ENCODE measurements around the gene IL32.
A peak's percentile ranks its signal among the peaks of the same experiment; 100 is the strongest.

Gene IL32

DNA sequence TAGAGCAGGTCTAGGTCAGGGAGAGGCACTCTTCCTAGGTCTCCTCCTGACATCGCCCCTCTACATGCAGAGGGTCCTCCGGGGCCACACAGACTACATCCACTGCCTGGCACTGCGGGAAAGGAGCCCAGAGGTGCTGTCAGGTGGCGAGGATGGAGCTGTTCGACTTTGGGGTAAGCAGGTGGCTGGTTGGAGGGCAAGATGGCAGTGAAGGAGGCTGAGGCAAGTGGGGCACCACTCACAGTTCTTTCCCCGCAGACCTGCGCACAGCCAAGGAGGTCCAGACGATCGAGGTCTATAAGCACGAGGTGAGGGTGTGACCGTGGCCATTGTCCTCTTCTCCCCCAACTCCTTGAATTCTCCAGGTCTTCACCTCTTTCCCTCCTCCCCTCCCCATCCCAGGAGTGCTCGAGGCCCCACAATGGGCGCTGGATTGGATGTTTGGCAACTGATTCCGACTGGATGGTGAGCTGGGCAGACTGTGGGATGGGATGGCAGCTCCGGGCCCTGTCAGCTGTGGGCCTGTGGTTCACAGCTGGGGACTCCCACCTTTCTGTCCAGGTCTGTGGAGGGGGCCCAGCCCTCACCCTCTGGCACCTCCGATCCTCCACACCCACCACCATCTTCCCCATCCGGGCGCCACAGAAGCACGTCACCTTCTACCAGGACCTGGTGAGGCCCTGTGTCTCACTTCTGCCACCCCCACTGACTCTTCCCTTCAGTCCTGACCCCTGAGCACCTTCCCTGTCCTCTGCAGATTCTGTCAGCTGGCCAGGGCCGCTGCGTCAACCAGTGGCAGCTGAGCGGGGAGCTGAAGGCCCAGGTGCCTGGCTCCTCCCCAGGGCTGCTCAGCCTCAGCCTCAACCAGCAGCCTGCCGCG is 38.6 kb upstream of the IL32 start (continued):
- TF ChIP-seq PPARA (CRISPR knock-in tag; IDR thresholded peaks at IDR 0.05; ENCODE audit: borderline replicate concordance) (no peak), ZNF565 (CRISPR knock-in tag; conservative IDR thresholded peaks at IDR 0.05; ENCODE audit: low read depth) (no peak)

DNA sequence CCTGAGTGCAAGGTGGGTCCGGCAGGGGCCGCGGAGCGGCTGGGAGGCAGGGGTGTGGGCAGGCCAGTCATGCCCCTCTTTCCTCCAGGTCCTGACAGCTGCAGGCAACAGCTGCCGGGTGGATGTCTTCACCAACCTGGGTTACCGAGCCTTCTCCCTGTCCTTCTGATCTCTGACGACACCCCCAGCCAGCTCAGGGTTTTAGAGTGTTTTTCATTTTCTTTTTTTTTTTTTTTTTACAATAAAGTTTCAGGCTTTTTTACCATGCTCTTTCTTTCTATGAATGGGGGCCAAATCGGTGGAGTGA is 38.0 kb upstream of the IL32 start:
- ATAC-seq, result no peak
- TF ChIP-seq ZFP3 (CRISPR knock-in tag; IDR thresholded peaks at IDR 0.05) (no peak), OSR1 (CRISPR knock-in tag; IDR thresholded peaks at IDR 0.05) (no peak), ARNTL (CRISPR knock-in tag; IDR thresholded peaks at IDR 0.05; ENCODE audit: borderline replicate concordance, low read depth) (no peak), ZNF70 (CRISPR knock-in tag; IDR thresholded peaks at IDR 0.05) (no peak), CSDC2 (CRISPR knock-in tag; IDR thresholded peaks at IDR 0.05) (no peak), TOX (CRISPR knock-in tag; IDR thresholded peaks at IDR 0.05; ENCODE audit: borderline replicate concordance) (no peak), BACH2 (CRISPR knock-in tag; IDR thresholded peaks at IDR 0.05; ENCODE audit: borderline replicate concordance) (no peak), ZC3H10 (CRISPR knock-in tag; IDR thresholded peaks at IDR 0.05) (no peak), PPARA (CRISPR knock-in tag; IDR thresholded peaks at IDR 0.05; ENCODE audit: borderline replicate concordance) (no peak), ESRRG (CRISPR knock-in tag; IDR thresholded peaks at IDR 0.05) (no peak), SNAI2 (CRISPR knock-in tag; IDR thresholded peaks at IDR 0.05) (no peak), GLIS3 (CRISPR knock-in tag; IDR thresholded peaks at IDR 0.05) (no peak)
- TF ChIP-seq, protein P1, sequence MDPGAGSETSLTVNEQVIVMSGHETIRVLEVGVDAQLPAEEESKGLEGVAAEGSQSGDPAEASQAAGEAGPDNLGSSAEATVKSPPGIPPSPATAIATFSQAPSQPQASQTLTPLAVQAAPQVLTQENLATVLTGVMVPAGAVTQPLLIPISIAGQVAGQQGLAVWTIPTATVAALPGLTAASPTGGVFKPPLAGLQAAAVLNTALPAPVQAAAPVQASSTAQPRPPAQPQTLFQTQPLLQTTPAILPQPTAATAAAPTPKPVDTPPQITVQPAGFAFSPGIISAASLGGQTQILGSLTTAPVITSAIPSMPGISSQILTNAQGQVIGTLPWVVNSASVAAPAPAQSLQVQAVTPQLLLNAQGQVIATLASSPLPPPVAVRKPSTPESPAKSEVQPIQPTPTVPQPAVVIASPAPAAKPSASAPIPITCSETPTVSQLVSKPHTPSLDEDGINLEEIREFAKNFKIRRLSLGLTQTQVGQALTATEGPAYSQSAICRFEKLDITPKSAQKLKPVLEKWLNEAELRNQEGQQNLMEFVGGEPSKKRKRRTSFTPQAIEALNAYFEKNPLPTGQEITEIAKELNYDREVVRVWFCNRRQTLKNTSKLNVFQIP (CRISPR knock-in tag; IDR thresholded peaks at IDR 0.05; ENCODE audit: borderline replicate concordance, low read depth), result no peak
- TF ChIP-seq, protein P2, sequence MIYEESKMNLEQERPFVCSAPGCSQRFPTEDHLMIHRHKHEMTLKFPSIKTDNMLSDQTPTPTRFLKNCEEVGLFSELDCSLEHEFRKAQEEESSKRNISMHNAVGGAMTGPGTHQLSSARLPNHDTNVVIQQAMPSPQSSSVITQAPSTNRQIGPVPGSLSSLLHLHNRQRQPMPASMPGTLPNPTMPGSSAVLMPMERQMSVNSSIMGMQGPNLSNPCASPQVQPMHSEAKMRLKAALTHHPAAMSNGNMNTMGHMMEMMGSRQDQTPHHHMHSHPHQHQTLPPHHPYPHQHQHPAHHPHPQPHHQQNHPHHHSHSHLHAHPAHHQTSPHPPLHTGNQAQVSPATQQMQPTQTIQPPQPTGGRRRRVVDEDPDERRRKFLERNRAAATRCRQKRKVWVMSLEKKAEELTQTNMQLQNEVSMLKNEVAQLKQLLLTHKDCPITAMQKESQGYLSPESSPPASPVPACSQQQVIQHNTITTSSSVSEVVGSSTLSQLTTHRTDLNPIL (CRISPR knock-in tag; IDR thresholded peaks at IDR 0.05; ENCODE audit: low read depth), result no peak
- TF ChIP-seq, protein P3, sequence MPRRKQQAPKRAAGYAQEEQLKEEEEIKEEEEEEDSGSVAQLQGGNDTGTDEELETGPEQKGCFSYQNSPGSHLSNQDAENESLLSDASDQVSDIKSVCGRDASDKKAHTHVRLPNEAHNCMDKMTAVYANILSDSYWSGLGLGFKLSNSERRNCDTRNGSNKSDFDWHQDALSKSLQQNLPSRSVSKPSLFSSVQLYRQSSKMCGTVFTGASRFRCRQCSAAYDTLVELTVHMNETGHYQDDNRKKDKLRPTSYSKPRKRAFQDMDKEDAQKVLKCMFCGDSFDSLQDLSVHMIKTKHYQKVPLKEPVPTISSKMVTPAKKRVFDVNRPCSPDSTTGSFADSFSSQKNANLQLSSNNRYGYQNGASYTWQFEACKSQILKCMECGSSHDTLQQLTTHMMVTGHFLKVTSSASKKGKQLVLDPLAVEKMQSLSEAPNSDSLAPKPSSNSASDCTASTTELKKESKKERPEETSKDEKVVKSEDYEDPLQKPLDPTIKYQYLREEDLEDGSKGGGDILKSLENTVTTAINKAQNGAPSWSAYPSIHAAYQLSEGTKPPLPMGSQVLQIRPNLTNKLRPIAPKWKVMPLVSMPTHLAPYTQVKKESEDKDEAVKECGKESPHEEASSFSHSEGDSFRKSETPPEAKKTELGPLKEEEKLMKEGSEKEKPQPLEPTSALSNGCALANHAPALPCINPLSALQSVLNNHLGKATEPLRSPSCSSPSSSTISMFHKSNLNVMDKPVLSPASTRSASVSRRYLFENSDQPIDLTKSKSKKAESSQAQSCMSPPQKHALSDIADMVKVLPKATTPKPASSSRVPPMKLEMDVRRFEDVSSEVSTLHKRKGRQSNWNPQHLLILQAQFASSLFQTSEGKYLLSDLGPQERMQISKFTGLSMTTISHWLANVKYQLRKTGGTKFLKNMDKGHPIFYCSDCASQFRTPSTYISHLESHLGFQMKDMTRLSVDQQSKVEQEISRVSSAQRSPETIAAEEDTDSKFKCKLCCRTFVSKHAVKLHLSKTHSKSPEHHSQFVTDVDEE (CRISPR knock-in tag; IDR thresholded peaks at IDR 0.05), result no peak

DNA sequence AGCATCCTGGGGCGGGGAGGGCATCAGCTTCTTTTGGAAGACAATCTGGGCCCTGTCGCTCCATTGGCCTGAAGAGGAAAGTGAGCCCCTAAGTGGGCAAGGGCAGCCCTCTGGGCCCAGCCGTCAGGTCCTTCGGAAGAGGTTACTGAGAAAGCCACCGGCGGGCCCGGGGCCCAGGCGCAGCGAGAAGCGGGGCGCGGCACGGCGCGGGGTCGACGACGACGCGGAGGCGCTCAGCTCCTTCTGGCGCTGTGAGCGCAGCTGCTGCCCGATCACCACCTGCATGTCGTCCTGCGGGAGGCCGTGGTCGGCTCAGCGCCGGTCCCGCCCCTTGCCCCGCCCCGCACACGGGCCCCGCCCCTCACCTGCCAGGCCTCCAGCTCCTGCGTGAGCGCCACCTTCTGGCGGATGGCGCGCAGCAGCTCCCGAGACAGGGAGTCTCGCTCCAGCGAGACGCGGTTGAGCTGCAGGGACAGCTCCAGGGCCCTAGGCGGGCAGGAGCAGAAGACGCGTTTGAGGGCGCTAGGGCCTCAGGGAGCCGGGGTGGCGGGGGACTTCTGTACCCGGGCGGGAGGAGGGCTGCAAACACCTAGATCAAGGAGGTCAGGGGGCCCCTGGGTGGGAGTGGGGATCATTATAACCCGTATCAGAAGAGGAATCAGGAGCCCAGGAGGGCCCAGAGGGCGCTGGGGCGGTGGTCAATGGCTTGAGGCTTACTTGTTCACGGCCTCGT is 37.3 kb upstream of the IL32 start:
- ATAC-seq, result peak; percentile 8
- TF ChIP-seq PPARA (CRISPR knock-in tag; IDR thresholded peaks at IDR 0.05; ENCODE audit: borderline replicate concordance), result no peak
- no peak for TF ChIP-seq TOX (CRISPR knock-in tag; IDR thresholded peaks at IDR 0.05; ENCODE audit: borderline replicate concordance)
- TF ChIP-seq ARNTL (CRISPR knock-in tag; IDR thresholded peaks at IDR 0.05; ENCODE audit: borderline replicate concordance, low read depth), result no peak
- TF ChIP-seq, protein P1 (CRISPR knock-in tag; IDR thresholded peaks at IDR 0.05; ENCODE audit: borderline replicate concordance, low read depth), result no peak
- no peak for TF ChIP-seq ZFP3 (CRISPR knock-in tag; IDR thresholded peaks at IDR 0.05)
- TF ChIP-seq, protein P4, sequence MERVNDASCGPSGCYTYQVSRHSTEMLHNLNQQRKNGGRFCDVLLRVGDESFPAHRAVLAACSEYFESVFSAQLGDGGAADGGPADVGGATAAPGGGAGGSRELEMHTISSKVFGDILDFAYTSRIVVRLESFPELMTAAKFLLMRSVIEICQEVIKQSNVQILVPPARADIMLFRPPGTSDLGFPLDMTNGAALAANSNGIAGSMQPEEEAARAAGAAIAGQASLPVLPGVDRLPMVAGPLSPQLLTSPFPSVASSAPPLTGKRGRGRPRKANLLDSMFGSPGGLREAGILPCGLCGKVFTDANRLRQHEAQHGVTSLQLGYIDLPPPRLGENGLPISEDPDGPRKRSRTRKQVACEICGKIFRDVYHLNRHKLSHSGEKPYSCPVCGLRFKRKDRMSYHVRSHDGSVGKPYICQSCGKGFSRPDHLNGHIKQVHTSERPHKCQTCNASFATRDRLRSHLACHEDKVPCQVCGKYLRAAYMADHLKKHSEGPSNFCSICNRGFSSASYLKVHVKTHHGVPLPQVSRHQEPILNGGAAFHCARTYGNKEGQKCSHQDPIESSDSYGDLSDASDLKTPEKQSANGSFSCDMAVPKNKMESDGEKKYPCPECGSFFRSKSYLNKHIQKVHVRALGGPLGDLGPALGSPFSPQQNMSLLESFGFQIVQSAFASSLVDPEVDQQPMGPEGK (CRISPR knock-in tag; IDR thresholded peaks at IDR 0.05; ENCODE audit: borderline replicate concordance), result no peak
- no peak for TF ChIP-seq RARB (CRISPR knock-in tag; IDR thresholded peaks at IDR 0.05)
- TF ChIP-seq, protein P3 (CRISPR knock-in tag; IDR thresholded peaks at IDR 0.05), result no peak
- TF ChIP-seq ZNF8 (CRISPR knock-in tag; IDR thresholded peaks at IDR 0.05), result no peak
- no peak for TF ChIP-seq SNAI2 (CRISPR knock-in tag; IDR thresholded peaks at IDR 0.05)
- TF ChIP-seq, protein P2 (CRISPR knock-in tag; IDR thresholded peaks at IDR 0.05; ENCODE audit: low read depth), result no peak
- no peak for TF ChIP-seq OSR1 (CRISPR knock-in tag; IDR thresholded peaks at IDR 0.05)
- TF ChIP-seq GLIS3 (CRISPR knock-in tag; IDR thresholded peaks at IDR 0.05), result no peak
- TF ChIP-seq ZC3H10 (CRISPR knock-in tag; IDR thresholded peaks at IDR 0.05), result no peak
- no peak for TF ChIP-seq ZFP30 (CRISPR knock-in tag; IDR thresholded peaks at IDR 0.05)

All from SK-N-SH treated with all-trans-retinoic acid at 6 μM for 48 hours (cell line).